GM23338 (cell line): ENCODE data around the gene ANKRD37.

Source experiments
- CTCF ChIP-seq, 2 experiments: fragments of 200-600 bp in 1 of 2; sonication (generic) in 1 of 2; conservative IDR thresholded peaks; 2 replicates each; pipeline versions ENCODE4 v1.5.1 to v1.6.1; 2016 to 2017; ENCODE audit warnings: antibody characterized with exemption in 2 of 2, low read depth in 2 of 2, mild to moderate bottlenecking in 2 of 2, moderate library complexity in 1 of 2
- EZH2 ChIP-seq: fragments of 200-600 bp; sonication (generic); IDR thresholded peaks from one replicate; pipeline ENCODE4 v1.8.0; 2017; ENCODE audit warnings: antibody characterized with exemption, mild to moderate bottlenecking, low read depth; ENCODE audit not compliant: unreplicated experiment
- NANOG ChIP-seq: IDR thresholded peaks from 2 replicates; pipeline ENCODE4 v1.6.1; 2016; ENCODE audit warnings: antibody characterized with exemption, borderline replicate concordance
- POLR2AphosphoS5 ChIP-seq: IDR thresholded peaks from 2 replicates; pipeline ENCODE4 v1.6.1; 2016; ENCODE audit warnings: antibody characterized with exemption, low read depth
- REST ChIP-seq: IDR thresholded peaks from one replicate; pipeline ENCODE4 v1.6.1; 2018; ENCODE audit warnings: antibody characterized with exemption; ENCODE audit not compliant: unreplicated experiment

- TF ChIP-seq CTCF (conservative IDR thresholded peaks at IDR 0.05; ENCODE audit: low read depth in 2 of 2) (no peak), EZH2 (no peak), POLR2AphosphoS5 (peak; percentile 56; the same call in 1 of the 2 replicates), NANOG (no peak), REST (no peak)
These were observed 29.2 kb downstream of the ANKRD37 start, which contains the start of gene UFSP2 for GRCh38 chr4:185425647-185426352.
